Right lobe of liver (tissue), 4 donors: Measurements from ENCODE around the gene B3GNT8.

Source experiments
- CTCF ChIP-seq, 4 donors: fragments of 200-600 bp in 3 of 4; fragments of 450-650 bp in 1 of 4; IDR thresholded peaks; one replicate each; pipeline versions ENCODE4 v1.5.1 to v1.8.0; 2016 to 2022; ENCODE audit warnings: antibody characterized with exemption in 4 of 4, mild to moderate bottlenecking in 2 of 4
- POLR2A ChIP-seq: fragments of 450-650 bp; IDR thresholded peaks from one replicate; pipeline ENCODE4 v1.6.1; 2017; ENCODE audit warnings: antibody characterized with exemption, mild to moderate bottlenecking
- donor health status: DM: no; HTN: no; CAD: no.
- donor health status: DM: no; HTN: no; CAD: no.
- donor health status: DM: no; HTN: yes; CAD: no.

- TF ChIP-seq CTCF (IDR thresholded peaks at IDR 0.05) (no peak), POLR2A (no peak)
Measured at GRCh38 chr19:41398050-41398418, 29.1 kb downstream of the B3GNT8 start.
